Esophagus squamous epithelium (tissue), 4 donors: ENCODE data around the gene TMEM175.

ENCODE experiments used
- CTCF ChIP-seq, 6 experiments: fragments of 450-650 bp in 4 of 6; fragments of 200-600 bp in 2 of 6; sonication (generic) in 2 of 6; IDR thresholded peaks; one replicate each; pipeline ENCODE4 v1.5.1; 2016 to 2019; ENCODE audit warnings: antibody characterized with exemption in 6 of 6, mild to moderate bottlenecking in 4 of 6, moderate library complexity in 4 of 6
- POLR2A ChIP-seq, 4 donors: fragments of 450-650 bp; IDR thresholded peaks; one replicate each; pipeline ENCODE4 v1.6.1; 2017; ENCODE audit warnings: antibody characterized with exemption in 4 of 4, mild to moderate bottlenecking in 4 of 4, moderate library complexity in 3 of 4

- TF ChIP-seq CTCF (IDR thresholded peaks at IDR 0.05): no peak
- TF ChIP-seq POLR2A (IDR thresholded peaks at IDR 0.05): no peak
Observed at GRCh38 chr4:946517-947471, 14.5 kb downstream of the TMEM175 start.
